Mucosa of descending colon (tissue), 3 donors: ENCODE results near the gene TACC2. TPM values are rescaled to one million over a fixed set of nuclear protein-coding genes. Genes with fewer than 3 reads are reported as not detected.
"Not testable (repeated sequence)": the region's sequence is repeated elsewhere in the genome, so short reads cannot be mapped to it uniquely, and the experiment has no call there.

Experiments
- ATAC-seq: fragments of 200-7000 bp; cut with Tn5 transposase; one replicate; pipeline ENCODE4 v1.9.1; 2020; ENCODE audit warnings: mild to moderate bottlenecking, moderate library complexity
- DNase-seq, 3 donors: peaks; one replicate each; pipeline ENCODE4 v3.0.0-alpha.2; 2020
- H3K36me3 ChIP-seq: fragments of 200-600 bp; one replicate; pipeline ENCODE4 v1.8.0; 2021; ENCODE audit warnings: low read depth, mild to moderate bottlenecking
- H3K4me1 ChIP-seq: fragments of 200-600 bp; one replicate; pipeline ENCODE4 v1.8.0; 2021; ENCODE audit warnings: low read depth, mild to moderate bottlenecking
- H3K4me3 ChIP-seq: fragments of 200-600 bp; one replicate; pipeline ENCODE4 v1.8.0; 2021; ENCODE audit warnings: mild to moderate bottlenecking
- H3K9me3 ChIP-seq: fragments of 200-600 bp; one replicate; pipeline ENCODE4 v1.8.0; 2021; ENCODE audit warnings: mild to moderate bottlenecking
- intact Hi-C, 2 donors: fragments of 100-400 bp; cut with DNase I in 1 of 2; cut with micrococcal nuclease in 1 of 2; formaldehyde crosslinking; loops; one replicate each; pipeline versions ENCODE4 v1.11.0 to v1.11.1; 2022; cut with DNase I, micrococcal nuclease
- total RNA-seq, 3 donors: library from RNA; stranded (reverse); fragmentation: NEBNext Ultra II Directional in 2 of 3; extraction: Animal tissue kit (Norgen Biotek cat#: 25700) in 2 of 3; gene quantifications; one replicate each; pipeline versions ENCODE4 v1.2.1 to v1.2.4, GENCODE V29; 2021 to 2023
- TF ChIP-seq, protein P1 (sequence below): fragments of 200-600 bp; IDR thresholded peaks from one replicate; pipeline ENCODE4 v1.8.0; 2022; ENCODE audit warnings: antibody characterized with exemption, mild to moderate bottlenecking
- donor health status: DM: no; HTN: no; CAD: no; lungs with moderate emphysema.
- donor health status: DM: no; HTN: no; CAD: no.
- donor health status: DM: no; HTN: yes; CAD: no.

TACC2 gene
- total RNA-seq, 3 donors from 2014 or later, result 97.5 to 170 (median 133) TPM

DNA sequence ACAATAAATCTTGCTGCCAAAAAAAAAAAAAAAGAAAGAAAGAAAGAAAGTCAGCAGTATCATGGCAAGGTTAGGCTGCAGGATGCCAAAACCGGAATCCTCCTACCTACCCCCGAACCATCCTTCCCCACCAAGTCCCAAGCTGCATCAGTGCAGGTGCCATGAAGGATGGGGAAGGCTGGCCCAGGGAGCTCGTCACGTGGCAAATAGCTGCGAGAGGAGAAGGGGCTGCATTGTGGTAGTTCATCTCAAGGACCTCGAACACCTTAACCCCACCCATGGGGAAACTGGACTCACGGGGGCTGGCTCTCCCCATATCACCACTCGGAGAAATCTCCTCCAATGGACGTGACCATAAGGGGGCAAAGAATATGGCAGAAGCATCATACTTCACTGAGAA, 86.2 kb downstream of the TACC2 start:
- DNase-seq, result no peak

DNA sequence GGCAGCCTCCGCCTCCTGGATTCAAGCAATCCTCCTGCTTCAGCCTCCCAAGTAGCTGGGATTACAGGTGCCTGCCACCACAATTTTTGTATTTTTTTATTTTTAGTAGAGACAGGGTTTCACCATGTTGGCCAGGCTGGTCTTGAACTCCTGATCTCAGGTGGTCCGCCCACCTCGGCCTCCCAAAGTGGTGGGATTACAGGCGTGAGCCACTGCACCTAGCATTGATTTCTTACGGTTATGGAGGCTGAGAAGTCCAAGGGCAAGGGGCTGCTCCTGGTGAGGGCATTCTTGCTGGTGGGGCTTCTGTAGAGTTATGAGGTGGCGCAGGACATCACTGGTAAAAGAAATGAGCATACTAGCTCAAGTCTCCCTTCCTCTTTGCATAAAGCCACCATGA, 86.9 kb downstream of the TACC2 start:
- H3K36me3 ChIP-seq, H3K4me1 ChIP-seq, intact Hi-C loops, DNase-seq, ATAC-seq, H3K9me3 ChIP-seq, H3K4me3 ChIP-seq: not testable (repeated sequence)

More for the DNA sequence above, 86.2 kb downstream of the TACC2 start:
- Histone ChIP-seq H3K9me3 (no peaks in the 10 kb centered on the region), H3K4me3 (no peak overlapping the region), H3K36me3 (no peaks in the 10 kb centered on the region), H3K4me1 (peaks cover 4% of the 10 kb centered on the region)
- intact Hi-C loops, result no loop called here
- ATAC-seq, result no peak
- TF ChIP-seq, protein P1, sequence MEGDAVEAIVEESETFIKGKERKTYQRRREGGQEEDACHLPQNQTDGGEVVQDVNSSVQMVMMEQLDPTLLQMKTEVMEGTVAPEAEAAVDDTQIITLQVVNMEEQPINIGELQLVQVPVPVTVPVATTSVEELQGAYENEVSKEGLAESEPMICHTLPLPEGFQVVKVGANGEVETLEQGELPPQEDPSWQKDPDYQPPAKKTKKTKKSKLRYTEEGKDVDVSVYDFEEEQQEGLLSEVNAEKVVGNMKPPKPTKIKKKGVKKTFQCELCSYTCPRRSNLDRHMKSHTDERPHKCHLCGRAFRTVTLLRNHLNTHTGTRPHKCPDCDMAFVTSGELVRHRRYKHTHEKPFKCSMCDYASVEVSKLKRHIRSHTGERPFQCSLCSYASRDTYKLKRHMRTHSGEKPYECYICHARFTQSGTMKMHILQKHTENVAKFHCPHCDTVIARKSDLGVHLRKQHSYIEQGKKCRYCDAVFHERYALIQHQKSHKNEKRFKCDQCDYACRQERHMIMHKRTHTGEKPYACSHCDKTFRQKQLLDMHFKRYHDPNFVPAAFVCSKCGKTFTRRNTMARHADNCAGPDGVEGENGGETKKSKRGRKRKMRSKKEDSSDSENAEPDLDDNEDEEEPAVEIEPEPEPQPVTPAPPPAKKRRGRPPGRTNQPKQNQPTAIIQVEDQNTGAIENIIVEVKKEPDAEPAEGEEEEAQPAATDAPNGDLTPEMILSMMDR, result no peak

DNA sequence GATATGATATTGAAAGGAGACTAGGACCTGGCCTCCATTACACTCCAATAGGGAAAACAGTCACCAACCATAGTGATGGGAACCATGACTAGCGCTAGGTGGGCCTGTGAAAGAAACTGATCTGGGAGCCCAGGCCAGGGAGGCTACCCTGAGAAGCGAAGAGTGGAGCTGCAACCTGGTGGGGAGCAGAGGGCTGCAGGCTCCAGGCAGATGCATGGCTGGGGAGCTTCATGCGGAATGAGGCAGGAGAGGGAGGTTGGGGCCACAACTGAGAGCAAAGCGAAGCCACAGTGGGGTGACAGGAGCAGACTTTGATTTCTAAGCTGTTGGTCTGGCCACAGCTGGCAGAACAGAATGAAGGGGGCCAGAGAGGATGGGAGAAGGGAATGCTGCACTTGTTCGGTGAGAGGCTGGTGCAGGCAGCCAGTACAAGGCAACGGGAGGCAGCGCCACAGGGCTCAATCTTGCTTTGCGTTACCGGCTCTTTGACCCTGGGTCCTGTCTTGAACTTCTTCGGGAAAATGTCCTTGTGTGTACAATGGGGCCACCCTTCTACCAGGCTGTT, 88.4 kb downstream of the TACC2 start:
- H3K9me3 ChIP-seq, result no peaks in the 10 kb centered on the region
- no peak overlapping the region for H3K4me3 ChIP-seq
- DNase-seq, result no peak
- no peaks in the 10 kb centered on the region for H3K36me3 ChIP-seq
- intact Hi-C loops, result no loop called here
- ATAC-seq, result no peak
- peaks cover 4% of the 10 kb centered on the region for H3K4me1 ChIP-seq
- TF ChIP-seq, protein P1, result no peak

- H3K9me3 ChIP-seq, result no peaks in the 10 kb centered on the region
- no peak for ATAC-seq
- DNase-seq, result no peak
- no peaks in the 10 kb centered on the region for H3K36me3 ChIP-seq
- H3K4me1 ChIP-seq, result peaks cover 4% of the 10 kb centered on the region
- TF ChIP-seq, protein P1, result no peak
- intact Hi-C loops, result no loop called here
- no peak overlapping the region for H3K4me3 ChIP-seq
Measured at GRCh38 chr10:122078326-122078725, 89.4 kb downstream of the TACC2 start.

GRCh38 chr10:122078965-122079795, 90.2 kb downstream of the TACC2 start:
- TF ChIP-seq, protein P1, result no peak
- peak; percentile 25 for ATAC-seq
- Histone ChIP-seq H3K4me1 (peaks cover 4% of the 10 kb centered on the region), H3K36me3 (no peaks in the 10 kb centered on the region), H3K4me3 (no peak overlapping the region), H3K9me3 (no peaks in the 10 kb centered on the region)
- intact Hi-C loops, result no loop called here
- DNase-seq, result no peak
